MM.1S (cell line): ENCODE results near the gene ANKH.

Experiments
- DNase-seq: peaks from one replicate; pipeline ENCODE4 v3.0.0-alpha.2; 2015
- H2AFZ ChIP-seq: fragments of 300-600 bp; sonication (generic); 2 replicates; pipeline ENCODE4 v1.6.0; 2016; ENCODE audit warnings: antibody characterized with exemption, low read length
- H3F3A ChIP-seq: fragments of 300-600 bp; sonication (generic); 2 replicates; pipeline ENCODE4 v1.6.1; 2016; ENCODE audit warnings: mild to moderate bottlenecking, antibody characterized with exemption, low read length, moderate library complexity, mixed read lengths; ENCODE audit not compliant: insufficient read depth
- H3K27ac ChIP-seq: fragments of 300-600 bp; sonication (generic); 2 replicates; pipeline ENCODE4 v1.5.1; 2016; ENCODE audit warnings: mild to moderate bottlenecking, low read length
- H3K27me3 ChIP-seq: fragments of 300-600 bp; sonication (generic); replicated peaks from 2 replicates; pipeline ENCODE4 v1.6.0; 2016; ENCODE audit warnings: low read length; ENCODE audit not compliant: insufficient read depth
- H3K36me3 ChIP-seq: fragments of 300-600 bp; sonication (generic); replicated peaks from 2 replicates; pipeline ENCODE4 v1.6.1; 2016; ENCODE audit warnings: mild to moderate bottlenecking, low read length, mixed read lengths; ENCODE audit not compliant: insufficient read depth
- H3K4me1 ChIP-seq: fragments of 300-600 bp; sonication (generic); 2 replicates; pipeline ENCODE4 v1.6.1; 2016; ENCODE audit warnings: low read length, mixed read lengths
- H3K4me2 ChIP-seq: fragments of 300-600 bp; sonication (generic); 2 replicates; pipeline ENCODE4 v1.6.0; 2016; ENCODE audit warnings: low read depth, low read length
- H3K4me3 ChIP-seq: fragments of 300-600 bp; sonication (generic); 2 replicates; pipeline ENCODE4 v1.5.1; 2016; ENCODE audit warnings: low read length, mixed read lengths
- H3K79me2 ChIP-seq: fragments of 300-600 bp; sonication (generic); 2 replicates; pipeline ENCODE4 v1.6.1; 2016; ENCODE audit warnings: mixed run types, low read length, mixed read lengths
- H3K9ac ChIP-seq: fragments of 300-600 bp; sonication (generic); 2 replicates; pipeline ENCODE4 v1.6.1; 2016; ENCODE audit warnings: low read length, mixed read lengths
- H3K9me2 ChIP-seq: fragments of 300-600 bp; sonication (generic); replicated peaks from 2 replicates; pipeline ENCODE4 v1.6.1; 2016; ENCODE audit warnings: mild to moderate bottlenecking, low read length, mixed read lengths; ENCODE audit not compliant: insufficient read depth
- H3K9me3 ChIP-seq: fragments of 300-600 bp; sonication (generic); replicated peaks from 2 replicates; pipeline ENCODE4 v1.6.1; 2016; ENCODE audit warnings: mild to moderate bottlenecking, low read length, mixed read lengths; ENCODE audit not compliant: insufficient read depth
- H4K20me1 ChIP-seq: fragments of 300-600 bp; sonication (generic); 2 replicates; pipeline ENCODE4 v1.6.1; 2016; ENCODE audit warnings: mild to moderate bottlenecking, low read length, moderate library complexity, mixed read lengths; ENCODE audit not compliant: insufficient read depth
- EZH2 ChIP-seq: fragments of 300-600 bp; sonication (generic); optimal IDR thresholded peaks from 2 replicates; pipeline ENCODE3; 2017; ENCODE audit warnings: low read depth, mild to moderate bottlenecking, antibody characterized with exemption, low read length, mixed read lengths
- EZH2phosphoT487 ChIP-seq: fragments of 300-600 bp; sonication (generic); IDR thresholded peaks from 2 replicates; pipeline ENCODE4 v1.6.1; 2018; ENCODE audit warnings: antibody characterized with exemption, low read length
- TF ChIP-seq, protein P1 (sequence below): fragments of 300-600 bp; sonication (generic); IDR thresholded peaks from 2 replicates; pipeline ENCODE4 v1.5.1; 2016; ENCODE audit warnings: antibody characterized with exemption, low read length, mixed read lengths

ANKH gene

DNA sequence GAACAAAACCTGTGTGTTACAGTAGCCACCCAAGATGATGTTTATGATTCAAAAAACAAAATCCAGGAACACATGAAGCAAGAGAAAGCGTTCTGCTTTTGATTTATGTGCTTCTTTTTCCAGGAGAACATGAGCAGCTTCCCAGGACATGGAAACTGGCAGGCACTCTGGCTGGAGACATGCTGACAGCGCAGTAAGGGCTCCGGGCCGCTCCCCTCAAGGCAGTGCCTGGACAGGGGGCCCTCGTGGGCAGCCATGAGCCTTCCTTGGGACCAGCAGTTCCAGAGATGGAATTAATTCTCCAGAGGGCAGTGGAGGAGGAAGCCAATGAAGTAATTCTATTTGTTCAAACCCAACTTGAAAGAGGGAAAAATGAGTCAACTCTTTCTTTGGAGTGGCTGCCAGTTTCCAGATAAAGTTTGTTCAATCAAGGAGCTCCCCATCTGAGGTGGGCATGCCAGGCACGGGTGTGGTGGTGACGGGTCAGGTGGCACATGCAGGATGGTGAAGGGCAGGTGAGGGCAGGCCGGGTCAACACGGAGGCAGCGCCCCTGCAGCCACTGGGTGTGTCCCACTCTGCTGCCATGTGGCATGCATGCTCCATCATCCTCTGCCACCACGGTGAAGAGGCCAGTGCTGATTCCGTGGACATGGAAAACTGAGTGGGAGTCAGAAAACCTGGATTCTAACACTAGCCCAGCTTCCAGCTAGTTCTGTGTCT lies 123.2 kb downstream of the ANKH start:
- no peaks in the 10 kb centered on the region for H3K27me3 ChIP-seq
- H3K9ac ChIP-seq, result no peak overlapping the region
- no peaks in the 10 kb centered on the region for H3K9me3 ChIP-seq
- no peak overlapping the region for H2AFZ ChIP-seq
- no peak overlapping the region for H3K4me3 ChIP-seq
- H3K36me3 ChIP-seq, result no peaks in the 10 kb centered on the region
- no peak for DNase-seq
- H3K4me1 ChIP-seq, result peaks cover 18% of the 10 kb centered on the region
- 0 out of 2 replicates have a peak, but pooled peaks cover 4% of the 10 kb centered on the region for H3F3A ChIP-seq
- H3K4me2 ChIP-seq, result no peak overlapping the region
- TF ChIP-seq EZH2 (no peak), EZH2phosphoT487 (no peak)
- TF ChIP-seq, protein P1, sequence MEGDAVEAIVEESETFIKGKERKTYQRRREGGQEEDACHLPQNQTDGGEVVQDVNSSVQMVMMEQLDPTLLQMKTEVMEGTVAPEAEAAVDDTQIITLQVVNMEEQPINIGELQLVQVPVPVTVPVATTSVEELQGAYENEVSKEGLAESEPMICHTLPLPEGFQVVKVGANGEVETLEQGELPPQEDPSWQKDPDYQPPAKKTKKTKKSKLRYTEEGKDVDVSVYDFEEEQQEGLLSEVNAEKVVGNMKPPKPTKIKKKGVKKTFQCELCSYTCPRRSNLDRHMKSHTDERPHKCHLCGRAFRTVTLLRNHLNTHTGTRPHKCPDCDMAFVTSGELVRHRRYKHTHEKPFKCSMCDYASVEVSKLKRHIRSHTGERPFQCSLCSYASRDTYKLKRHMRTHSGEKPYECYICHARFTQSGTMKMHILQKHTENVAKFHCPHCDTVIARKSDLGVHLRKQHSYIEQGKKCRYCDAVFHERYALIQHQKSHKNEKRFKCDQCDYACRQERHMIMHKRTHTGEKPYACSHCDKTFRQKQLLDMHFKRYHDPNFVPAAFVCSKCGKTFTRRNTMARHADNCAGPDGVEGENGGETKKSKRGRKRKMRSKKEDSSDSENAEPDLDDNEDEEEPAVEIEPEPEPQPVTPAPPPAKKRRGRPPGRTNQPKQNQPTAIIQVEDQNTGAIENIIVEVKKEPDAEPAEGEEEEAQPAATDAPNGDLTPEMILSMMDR, result no peak
- H3K9me2 ChIP-seq, result no peaks in the 10 kb centered on the region
- H3K27ac ChIP-seq, result no peak overlapping the region
- no peaks in the 10 kb centered on the region for H3K79me2 ChIP-seq
- H4K20me1 ChIP-seq, result no peaks in the 10 kb centered on the region

DNA sequence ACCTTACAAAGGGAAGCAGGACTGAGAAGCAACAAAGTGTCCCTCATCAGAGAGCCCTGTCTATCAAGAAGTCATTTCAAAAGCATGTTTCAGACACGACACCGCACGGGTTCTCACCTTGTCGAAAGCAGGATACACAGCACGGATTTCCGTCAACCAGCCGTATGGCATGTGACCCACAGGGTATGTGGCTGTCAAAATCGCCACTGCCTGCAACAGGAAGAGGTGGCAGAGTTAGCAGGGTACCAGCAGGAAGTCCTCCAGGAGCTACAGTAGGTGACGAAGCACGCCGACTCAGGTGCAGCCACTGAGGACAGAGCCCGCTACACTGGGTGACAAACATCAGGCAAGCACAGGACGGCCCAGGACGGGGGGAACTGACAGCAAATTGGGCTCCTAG lies 125.8 kb downstream of the ANKH start:
- Histone ChIP-seq H3K27ac (peak overlapping the region; percentile 62; the same call in 1 of the 2 replicates), H3F3A (0 out of 2 replicates have a peak, but pooled peaks cover 4% of the 10 kb centered on the region), H3K4me1 (peaks cover 18% of the 10 kb centered on the region), H3K36me3 (no peaks in the 10 kb centered on the region), H3K9ac (no peak overlapping the region), H3K27me3 (no peaks in the 10 kb centered on the region), H3K9me3 (no peaks in the 10 kb centered on the region), H3K4me2 (0 out of 2 replicates have a peak overlapping the region, but pooled peaks have one; percentile 33), H2AFZ (no peak overlapping the region), H3K9me2 (no peaks in the 10 kb centered on the region), H3K79me2 (no peaks in the 10 kb centered on the region), H3K4me3 (no peak overlapping the region), H4K20me1 (no peaks in the 10 kb centered on the region)
- no peak for DNase-seq
- TF ChIP-seq, protein P1, result no peak
- TF ChIP-seq EZH2 (no peak), EZH2phosphoT487 (no peak)

DNA sequence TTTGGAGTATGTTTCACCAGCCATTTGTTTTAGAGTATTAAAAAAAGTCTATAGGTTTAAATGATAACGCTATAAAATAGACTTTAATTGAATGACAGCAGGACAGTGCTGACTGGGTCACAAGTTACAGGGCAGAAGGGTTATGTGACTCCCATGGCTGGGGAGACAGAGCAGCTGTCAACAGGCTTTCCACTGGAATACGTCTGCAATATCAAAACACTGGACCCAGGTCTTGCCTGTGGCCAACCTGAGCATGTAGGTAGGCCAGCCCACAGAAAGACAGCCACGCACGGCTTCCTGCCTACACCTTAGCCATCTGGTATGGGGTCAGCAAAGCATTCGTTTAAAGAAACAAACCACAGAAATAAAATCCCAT lies 126.4 kb downstream of the ANKH start:
- Histone ChIP-seq H3K9me2 (no peaks in the 10 kb centered on the region), H2AFZ (no peak overlapping the region), H3K9ac (no peak overlapping the region), H3K4me1 (peaks cover 18% of the 10 kb centered on the region), H3K4me2 (peak overlapping the region; percentile 33), H3K4me3 (no peak overlapping the region), H3K9me3 (no peaks in the 10 kb centered on the region), H3K27me3 (no peaks in the 10 kb centered on the region), H4K20me1 (no peaks in the 10 kb centered on the region), H3K79me2 (no peaks in the 10 kb centered on the region), H3K27ac (peak overlapping the region; percentile 62; the same call in 1 of the 2 replicates), H3K36me3 (no peaks in the 10 kb centered on the region), H3F3A (0 out of 2 replicates have a peak, but pooled peaks cover 4% of the 10 kb centered on the region)
- peak; percentile 30 for DNase-seq
- no peak for TF ChIP-seq EZH2phosphoT487
- no peak for TF ChIP-seq EZH2
- TF ChIP-seq, protein P1, result no peak
